ENCODE measurements around the gene LRTM1.

Gene LRTM1

DNA sequence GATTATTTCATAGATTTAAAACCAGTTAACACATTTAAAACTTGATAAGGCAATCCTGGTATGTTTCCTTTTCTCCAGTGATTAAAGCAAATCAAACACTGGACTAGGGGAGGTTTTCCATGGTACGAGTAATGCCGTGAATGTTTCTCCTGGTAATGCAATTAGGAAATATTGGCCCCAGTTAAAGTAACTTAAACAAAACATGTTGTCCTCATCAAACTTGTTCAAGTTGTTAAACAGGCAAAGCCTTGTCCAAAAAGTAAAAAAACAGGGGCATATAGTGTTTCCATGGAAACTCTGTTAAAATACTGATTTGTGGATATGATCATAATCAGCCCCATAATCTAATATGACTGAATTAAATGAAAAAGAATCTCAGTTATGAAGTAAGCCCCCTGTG, 13.1 kb upstream of the LRTM1 start:
- no peak for DNase-seq (ENCODE audit: low read depth)

DNA sequence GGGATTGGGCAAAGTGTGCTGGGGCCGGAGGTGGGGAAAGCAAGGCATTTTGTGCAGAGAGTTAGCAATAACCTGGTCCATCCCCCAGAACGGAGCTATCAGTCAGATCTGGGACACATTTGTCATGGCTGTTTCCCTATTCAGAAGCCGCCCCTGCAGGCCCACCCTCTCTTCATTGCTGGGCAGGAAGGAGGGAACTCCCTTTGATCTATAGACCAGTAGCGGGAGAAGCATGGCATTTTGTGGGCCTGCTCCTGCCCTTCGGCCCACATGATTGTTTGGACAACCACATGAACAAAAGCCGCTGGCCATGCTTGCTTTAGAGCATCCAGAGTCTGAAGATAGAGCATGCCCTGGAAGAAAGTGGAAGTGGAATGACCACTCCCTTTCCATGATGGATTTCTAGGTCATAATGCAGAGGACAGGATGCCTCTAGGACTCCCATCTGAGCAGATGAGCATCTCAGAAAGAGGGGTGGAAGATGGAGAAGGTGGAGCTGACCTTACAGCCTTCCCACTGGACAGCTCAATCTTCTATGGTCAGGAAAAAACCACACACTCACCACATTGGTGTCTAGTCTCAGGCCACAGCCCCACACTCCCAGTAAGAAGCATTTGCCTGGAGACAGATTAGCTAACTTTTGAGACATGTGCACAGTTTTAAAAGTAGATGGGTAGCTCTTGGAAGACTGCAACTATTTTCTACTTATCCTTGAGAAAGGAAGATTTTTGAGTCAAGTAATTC, 11.9 kb upstream of the LRTM1 start:
- DNase-seq (ENCODE audit: low read depth) = no peak

DNA sequence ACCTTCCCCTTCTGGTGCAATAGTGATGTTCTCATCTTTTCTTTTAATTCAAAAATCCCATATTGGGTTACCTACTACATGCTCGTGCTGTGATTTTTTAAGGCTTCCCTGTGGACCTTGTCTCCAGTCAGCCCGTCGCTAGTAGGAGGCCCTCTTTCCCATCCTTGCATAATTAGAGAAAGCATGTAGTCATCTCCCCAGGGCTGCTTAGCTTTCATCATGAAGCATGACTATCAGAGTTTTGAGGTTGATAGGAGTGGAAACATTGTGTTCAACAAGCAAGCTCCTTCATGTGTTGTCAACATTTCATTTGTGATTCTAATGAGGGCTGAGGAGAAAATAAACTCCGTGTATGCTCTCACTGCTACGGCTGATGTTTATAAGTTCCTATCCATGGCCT, 8.7 kb upstream of the LRTM1 start:
- no peak for DNase-seq (ENCODE audit: low read depth)

DNA sequence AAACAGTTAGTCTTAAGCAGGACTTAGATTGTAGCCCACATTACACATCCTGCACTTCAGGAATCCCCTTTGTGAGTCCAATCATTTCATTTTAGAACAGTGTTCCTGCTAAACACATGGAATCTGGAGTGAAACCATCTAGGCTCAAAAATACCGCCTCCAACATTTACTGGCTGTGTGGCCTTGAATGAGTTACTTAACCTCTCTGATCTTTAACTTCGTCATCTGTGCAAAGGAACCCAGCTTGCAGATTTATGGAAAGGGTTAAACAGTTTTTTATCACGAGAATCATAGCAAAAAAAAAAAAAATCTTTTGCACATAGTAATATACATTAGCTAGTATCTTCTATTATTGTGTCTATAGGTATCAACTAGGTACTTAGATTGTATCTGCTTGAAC, 8.0 kb upstream of the LRTM1 start:
- no peak for DNase-seq (ENCODE audit: low read depth)

DNA sequence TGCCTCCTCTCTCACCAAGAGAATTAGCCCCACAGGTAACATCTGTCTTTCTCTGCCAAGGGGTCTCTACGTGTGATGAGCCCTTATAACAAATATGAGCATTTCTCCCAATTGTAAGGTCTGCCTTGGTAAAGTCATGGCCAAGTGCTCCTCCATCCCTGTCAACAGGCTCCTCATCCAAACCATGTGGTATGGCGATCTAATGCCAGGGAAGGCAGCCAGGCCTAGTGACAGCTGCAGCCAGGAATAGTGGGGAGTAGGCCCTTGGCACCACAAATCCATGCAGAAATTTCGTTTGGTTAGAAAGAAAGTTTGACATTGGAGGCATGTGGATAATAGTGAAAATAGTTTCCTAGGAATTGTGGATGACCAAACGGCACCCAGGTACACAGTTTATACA, 4.7 kb upstream of the LRTM1 start:
- DNase-seq (ENCODE audit: low read depth) = no peak

DNA sequence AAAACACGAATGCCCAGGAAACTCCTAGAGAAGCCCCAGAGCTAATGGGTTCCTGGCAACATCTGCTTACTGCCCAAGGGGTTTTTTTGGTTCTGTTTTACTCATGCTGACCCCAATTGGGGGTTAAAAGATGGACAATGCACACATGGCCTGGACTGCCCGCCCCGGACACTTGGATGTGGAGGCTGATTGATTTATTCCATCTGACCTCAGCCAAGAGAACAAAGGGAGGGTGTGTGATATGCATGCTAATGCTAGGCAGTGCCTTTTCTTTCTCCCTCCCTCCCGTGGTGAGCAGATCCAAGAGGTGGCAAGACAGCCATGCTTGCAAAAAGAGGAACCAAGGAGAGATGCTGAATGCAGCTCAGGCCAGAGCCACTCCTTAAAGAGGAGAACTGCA, 3.3 kb upstream of the LRTM1 start:
- DNase-seq (ENCODE audit: low read depth) = no peak

DNA sequence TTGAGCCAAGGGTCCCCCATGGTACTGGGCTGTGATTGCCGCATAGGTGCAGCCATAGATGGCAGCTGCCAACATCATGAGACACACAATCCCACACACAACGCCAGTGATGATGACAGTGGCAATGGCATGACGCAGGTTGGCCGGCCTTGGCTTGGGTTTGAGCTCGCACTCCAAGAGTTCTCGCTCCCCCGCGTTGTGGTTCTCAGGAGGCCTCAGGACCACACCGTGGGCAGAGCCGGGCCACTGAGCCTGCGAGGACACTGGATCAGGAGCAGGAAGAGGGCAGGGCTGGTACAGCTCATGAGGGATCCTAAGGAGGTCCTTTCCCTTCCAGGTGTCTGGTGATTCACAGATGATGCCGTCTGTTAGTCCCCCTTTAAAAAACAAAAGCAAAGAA, 9.3 kb downstream of the LRTM1 start:
- DNase-seq (ENCODE audit: low read depth) = no peak

DNA sequence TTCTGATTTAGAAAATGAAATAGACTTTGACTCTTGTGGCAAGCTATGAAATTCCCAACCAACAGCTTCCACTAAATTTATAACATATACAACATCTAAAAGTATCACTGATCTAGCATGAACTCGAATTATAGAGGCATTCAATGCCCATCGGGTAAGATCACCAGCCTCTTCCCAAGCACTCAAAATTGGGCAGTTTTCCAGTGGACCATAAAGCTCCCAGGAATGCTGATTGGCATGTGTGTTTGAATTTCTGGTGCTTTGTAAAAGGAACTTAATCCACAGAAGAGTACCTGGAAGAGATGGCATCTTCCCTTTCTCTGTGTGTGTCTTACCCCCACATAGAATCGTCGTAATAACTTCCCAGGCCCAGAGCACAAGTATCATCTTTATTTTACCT, 10.0 kb downstream of the LRTM1 start:
- DNase-seq (ENCODE audit: low read depth) = no peak

DNA sequence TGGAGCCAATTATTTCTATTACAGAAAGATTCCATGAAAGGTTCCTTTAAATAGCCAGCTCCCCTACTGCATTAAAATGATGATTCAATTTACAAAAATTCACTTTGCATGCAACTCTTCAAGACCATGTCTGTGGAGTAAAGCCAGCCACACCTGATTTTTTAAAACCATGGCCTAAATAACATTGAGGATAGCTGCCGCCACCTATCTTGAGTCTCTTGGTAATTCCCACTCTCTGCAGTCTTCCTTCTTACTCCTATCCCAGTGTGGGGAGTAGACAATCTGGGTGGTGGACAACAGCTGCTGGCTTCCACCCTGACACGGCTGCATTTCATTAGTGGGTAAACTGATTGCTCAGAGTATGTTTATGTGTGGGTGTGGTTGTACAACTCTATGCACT, 10.7 kb downstream of the LRTM1 start:
- no peak for DNase-seq (ENCODE audit: low read depth)

DNA sequence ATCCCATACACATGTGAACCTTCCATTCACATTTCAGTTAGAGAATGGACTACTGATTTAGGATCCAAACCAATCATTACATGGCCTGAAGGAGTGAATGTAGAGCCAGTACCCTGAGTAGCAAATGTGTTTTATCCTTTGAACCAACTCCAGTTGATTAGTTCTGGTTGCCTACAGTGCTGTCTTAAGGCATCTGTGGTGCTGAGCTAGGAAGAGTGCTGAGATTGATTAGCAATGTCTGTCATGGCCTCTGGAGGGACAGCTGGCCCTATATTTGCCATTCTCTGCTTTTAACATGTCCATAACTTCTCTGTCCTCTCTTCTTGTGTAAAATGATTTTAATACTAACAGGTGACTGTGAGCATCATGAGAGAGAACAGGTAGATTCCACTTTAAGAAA, 11.1 kb downstream of the LRTM1 start:
- DNase-seq (ENCODE audit: low read depth) = no peak

DNA sequence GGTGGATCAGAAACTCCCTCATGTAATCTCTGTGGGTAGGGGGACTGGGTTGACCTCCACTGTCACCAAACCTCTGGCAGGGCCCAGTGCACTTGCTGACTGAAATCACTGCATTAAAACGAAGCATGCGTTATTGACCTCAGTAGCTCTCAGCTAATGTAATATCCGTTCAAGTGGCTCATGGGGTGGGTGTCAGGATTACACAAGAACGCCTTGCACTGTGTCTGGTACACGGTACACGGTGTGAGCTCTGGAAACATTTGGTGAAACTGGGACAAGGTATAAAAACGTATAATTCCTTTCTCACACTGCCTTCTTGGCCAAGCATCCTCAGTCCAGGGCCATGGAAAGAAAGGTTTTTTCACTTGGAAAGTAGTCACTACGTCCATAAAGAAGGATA, 11.9 kb downstream of the LRTM1 start:
- no peak for DNase-seq (ENCODE audit: low read depth)

DNA sequence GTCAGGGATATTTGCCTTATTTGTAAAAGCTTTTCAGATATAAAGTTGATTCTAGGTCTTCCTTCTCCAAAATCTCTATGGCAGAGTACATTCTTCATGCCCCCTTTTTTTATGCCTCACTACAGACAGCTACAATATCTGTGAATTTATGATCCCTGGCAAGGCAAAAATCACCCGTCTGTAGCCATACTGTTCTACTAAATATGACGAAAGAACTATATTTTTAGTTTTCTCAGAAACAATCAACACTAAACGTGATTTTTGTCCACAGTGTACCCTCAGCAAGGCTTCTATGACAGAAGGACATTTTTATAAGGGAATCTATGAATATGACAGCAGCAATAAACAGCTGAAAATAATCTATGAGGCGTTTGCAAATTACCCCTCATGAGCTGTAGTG, 12.7 kb downstream of the LRTM1 start:
- no peak for DNase-seq (ENCODE audit: low read depth)

DNA sequence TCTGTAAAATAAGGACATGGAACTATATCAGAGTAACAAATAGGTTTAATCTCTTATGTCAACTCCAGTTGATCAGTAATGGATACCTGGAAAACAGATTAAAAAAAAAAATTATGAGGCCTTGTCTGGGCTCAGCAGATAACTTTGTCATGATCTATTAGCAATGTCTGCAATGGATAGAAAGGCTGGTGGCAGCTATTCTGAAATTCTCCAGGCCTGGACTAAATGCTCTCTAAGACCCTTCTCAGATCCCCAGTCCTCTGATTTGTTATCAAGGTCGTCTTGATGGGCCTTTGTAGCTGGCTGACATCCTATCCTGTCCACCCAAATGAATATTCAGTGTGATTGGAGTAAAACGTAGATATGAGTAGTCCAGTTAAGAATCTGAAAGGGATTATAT, 13.7 kb downstream of the LRTM1 start:
- no peak for DNase-seq (ENCODE audit: low read depth)

DNA sequence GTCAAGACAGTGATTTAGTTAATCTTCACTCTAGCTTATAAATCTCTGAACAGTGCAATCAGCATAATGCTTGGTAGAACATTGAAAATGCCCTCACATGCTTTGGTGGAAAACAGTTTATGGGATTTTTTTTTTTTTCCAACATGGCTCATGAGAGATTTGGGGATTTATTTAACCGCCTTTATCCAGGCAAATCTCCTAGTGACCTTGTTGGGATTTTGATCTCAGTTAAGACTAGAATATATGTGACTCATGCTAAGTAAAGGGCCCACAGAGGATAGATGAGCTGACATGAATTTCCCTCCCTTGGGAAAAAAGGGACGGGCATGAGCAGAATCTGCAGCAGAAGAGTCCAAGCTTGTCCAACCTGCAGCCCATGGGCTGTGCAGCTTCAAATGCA, 18.7 kb downstream of the LRTM1 start:
- no peak for DNase-seq (ENCODE audit: low read depth)

DNA sequence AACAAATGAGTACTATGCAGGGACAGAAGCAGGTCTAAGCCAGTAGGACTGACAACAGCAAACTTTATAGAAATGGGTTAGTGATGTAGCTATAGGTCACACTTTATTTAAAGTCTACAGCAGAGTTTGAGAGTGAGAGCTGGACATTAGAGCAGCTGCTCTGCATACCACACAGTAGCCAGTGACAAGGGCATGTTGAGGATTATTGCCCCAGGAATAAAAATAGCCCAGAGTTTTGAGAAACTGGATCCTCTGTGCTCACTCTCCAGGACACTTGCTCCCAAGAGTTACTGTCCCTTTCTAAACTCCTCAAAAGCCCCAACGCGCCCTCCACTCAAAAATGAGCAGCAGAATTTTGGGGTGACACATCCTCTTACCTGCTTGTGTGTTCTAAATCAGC, 21.1 kb downstream of the LRTM1 start:
- no peak for DNase-seq (ENCODE audit: low read depth)

DNA sequence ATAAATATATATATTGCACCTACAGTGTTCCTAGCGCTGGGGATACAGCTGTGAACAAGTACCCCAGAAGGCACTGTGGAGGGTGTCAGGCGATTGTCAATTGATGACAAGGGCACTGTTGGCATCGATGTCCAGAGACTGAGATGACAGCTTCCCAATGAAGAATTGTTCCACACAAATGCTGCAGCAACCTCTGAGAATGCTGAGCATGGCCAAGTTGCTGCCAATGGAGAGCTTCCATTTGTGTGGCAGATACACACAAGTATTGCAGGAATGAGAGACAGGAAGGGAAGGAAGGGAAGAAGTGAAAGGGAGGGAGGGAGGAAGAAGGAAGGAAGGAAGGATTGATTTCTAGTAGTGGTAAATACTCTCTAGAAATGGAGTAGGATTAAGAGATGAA, 21.9 kb downstream of the LRTM1 start:
- no peak for DNase-seq (ENCODE audit: low read depth)

DNA sequence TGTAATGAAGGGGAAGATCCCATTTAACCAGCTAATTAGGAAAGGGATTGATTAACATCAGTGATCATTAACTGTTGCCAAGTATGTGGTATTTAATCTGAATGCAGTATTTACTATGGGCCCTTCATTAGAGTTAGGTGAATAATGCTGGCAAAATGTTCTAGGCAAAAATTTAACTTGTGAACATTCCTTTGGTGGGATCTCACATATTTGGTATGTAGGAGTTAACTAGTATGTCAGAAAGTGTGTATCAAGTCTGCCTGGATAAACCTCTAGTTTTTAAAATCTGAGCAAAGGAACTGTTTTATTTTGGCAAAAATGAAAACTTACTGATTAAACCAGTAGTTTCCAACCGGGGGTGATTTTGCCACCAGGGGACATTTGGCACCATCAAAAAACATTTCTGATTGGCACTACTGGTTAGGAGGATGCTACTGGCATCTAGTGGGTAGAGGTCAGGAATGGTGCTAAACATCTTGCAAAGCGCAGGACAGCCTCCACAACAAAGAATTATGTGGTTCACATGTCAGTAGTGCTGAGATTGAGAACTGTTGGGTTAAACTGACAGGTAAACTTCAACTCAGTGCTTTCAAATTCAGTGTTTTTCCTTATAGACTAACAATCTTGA, 22.5 kb downstream of the LRTM1 start:
- no peak for DNase-seq (ENCODE audit: low read depth)

DNA sequence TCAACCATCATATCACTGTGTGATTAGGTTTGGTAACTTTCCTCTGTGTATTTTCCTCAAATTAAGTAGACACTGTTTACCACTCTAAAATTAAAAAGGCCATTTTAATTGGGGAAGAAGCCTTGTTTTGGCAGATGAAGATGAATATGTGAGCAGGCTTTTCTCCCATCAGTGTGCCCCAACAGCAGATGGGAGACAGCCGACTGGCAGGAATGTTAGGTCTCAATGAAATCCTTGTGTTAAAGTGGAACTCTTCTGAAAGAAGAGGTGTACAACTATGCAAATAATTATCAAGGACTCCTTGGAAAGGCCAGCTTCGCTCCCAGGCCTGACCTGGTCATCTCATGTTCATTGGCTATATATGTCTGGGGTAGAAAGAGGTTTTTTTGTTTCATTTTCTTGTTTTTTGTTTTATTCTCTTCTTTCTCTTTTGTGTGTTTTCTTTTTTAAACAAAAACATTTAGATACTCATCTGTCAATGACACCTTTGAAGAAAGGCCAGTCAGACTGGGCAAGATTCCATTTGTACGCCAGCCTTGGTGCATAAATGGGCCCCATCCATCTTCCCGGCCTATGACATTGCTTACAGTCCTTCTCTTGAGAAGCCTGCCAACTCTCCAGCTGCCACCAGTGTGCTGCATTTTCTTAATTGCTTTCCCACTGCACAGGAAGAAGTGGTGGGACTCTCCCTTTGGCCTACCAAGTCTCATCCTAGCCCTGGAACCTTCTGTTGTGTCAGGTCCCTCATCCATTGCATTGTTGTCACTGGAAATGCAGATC, 25.8 kb downstream of the LRTM1 start:
- DNase-seq (ENCODE audit: low read depth) = no peak

DNA sequence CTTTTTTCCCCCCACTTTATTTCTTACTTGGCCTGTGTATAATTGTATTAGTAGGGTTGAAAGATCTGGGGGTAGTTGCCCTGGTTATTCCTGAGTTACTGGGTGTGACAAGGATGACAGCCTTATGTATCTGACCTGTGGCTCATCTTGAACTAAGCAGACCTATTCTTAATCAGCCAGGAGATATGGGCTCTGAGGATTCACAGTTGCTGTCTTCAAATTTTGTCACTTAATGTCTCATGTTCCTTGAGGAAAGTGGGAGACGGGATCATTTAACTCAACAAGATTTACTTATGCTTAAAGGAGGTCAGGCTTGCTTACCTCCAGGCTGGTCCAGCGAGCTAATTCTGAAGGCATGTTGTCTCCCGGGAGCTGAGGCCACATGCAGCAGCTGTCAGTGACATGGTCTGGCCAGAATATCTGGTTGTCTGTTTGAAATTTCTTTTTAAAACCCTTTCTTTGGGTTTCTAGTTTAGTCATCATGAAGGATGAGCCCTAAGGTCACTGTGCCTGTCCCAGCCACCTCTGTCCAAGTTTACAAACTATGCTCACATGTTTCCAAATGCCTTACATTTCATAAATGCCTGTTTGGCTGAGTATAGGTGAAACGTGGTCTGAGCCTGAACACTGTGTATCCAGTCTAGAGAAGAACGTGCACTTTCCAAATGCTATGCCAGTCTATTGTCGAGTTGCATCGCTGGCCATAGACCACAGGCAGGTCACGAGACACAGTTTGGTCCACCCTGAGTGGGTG, 26.8 kb downstream of the LRTM1 start:
- no peak for DNase-seq (ENCODE audit: low read depth)

DNA sequence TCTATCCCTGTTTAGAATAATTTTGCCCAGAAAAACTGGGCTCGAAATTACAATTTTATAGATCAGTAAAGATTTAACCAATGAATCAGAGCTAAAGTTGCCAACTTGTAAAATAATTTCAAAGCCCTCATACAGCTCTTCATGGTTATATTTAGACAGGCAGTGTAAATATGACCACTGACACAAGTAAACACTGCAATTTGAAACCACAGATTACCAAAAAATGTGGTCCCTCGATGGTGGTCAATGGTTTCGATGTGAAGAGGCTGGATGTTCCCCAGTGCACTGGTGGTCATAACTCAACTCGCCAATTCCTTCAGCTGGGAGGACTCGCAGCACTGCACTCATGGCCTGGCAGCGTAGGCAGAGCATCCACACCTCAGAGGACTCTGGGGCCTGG, 28.6 kb downstream of the LRTM1 start:
- no peak for DNase-seq (ENCODE audit: low read depth)

DNA sequence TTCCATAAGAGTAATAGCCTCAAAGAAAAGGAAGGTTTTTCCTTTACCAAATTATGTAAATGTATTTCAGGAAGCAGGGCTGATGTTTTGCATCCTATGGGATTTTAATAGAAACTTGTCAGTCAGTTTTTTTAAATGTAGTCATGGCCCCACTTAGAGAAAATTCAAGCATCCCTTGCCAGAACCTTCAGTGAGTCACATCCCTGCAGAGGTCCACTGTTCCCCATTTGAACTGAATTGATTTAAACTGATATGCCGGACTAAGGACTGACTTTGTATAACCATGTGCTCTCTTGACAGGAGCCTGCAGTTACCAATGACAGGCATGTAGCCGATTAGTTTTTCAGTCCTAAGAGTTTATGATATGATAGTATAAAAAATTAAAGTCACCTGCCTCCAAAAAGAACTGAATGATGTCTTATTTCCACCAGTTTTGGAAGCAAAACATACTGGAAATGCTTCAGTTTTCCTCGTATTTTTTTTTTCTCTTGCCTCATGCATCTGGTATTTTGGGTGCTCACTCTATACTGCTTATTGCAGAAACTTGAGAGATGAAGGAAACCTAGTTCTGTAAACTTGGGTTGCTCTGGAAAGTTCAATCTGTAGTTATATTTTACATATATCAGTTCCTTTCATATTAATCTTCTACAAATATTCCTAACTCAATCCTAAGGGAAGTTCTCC, 30.7 kb downstream of the LRTM1 start:
- DNase-seq (ENCODE audit: low read depth) = no peak

DNA sequence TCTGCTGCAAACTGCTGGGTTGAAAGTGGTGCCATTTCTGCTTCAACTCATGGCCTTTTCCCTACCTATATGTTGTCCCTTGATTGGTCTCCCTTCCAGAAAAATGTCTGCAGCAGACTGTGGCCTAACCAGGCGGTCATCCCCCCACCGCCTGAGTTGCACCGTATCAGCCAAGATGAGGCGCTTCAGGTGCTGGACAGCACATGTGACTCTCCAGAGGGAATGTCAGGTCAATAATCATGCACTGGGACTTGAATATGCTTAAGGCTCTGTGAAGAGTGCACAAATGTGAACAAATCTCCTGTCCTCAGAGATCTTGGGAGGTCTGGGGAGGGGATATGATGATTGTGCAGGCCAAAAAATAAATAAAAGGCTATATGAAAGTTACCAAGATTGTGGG, 32.2 kb downstream of the LRTM1 start:
- DNase-seq (ENCODE audit: low read depth) = no peak

Measured in activated T-cell treated with anti-CD3 and anti-CD28 coated beads for 1 hour (primary cell).